HL-60 (cell line): ENCODE results near the gene ANP32D.

ENCODE experiments used
- CTCF ChIP-seq: IDR thresholded peaks from one replicate; pipeline ENCODE4 v1.5.1; 2011; ENCODE audit warnings: low read length, control low read depth, inconsistent platforms; ENCODE audit not compliant: insufficient read depth
- POLR2AphosphoS5 ChIP-seq: IDR thresholded peaks from 2 replicates; pipeline ENCODE4 v1.6.1; 2012; ENCODE audit warnings: low read depth
- SPI1 ChIP-seq: IDR thresholded peaks from 2 replicates; pipeline ENCODE4 v1.6.1; 2012; ENCODE audit warnings: low read depth, mild to moderate bottlenecking, borderline replicate concordance

- no peak for TF ChIP-seq CTCF
- no peak for TF ChIP-seq POLR2AphosphoS5
- TF ChIP-seq SPI1 = no peak
Observed at GRCh38 chr12:48508987-48509386, 36.6 kb downstream of the ANP32D start.
